ENCODE data around the gene NDE1. TPM values are rescaled to one million over a fixed set of nuclear protein-coding genes. Genes with fewer than 3 reads are reported as not detected.

Gene NDE1
- total and polyA plus RNA-seq, 2 of the 8 experiments (the other 6 are each of a cell fraction or from before 2014, with no cell fraction given) = 13.3 to 41.3 TPM

GRCh38 chr16:15732416-15732815 lies 82.4 kb downstream of the NDE1 start (continued):
- TF ChIP-seq, protein P1, sequence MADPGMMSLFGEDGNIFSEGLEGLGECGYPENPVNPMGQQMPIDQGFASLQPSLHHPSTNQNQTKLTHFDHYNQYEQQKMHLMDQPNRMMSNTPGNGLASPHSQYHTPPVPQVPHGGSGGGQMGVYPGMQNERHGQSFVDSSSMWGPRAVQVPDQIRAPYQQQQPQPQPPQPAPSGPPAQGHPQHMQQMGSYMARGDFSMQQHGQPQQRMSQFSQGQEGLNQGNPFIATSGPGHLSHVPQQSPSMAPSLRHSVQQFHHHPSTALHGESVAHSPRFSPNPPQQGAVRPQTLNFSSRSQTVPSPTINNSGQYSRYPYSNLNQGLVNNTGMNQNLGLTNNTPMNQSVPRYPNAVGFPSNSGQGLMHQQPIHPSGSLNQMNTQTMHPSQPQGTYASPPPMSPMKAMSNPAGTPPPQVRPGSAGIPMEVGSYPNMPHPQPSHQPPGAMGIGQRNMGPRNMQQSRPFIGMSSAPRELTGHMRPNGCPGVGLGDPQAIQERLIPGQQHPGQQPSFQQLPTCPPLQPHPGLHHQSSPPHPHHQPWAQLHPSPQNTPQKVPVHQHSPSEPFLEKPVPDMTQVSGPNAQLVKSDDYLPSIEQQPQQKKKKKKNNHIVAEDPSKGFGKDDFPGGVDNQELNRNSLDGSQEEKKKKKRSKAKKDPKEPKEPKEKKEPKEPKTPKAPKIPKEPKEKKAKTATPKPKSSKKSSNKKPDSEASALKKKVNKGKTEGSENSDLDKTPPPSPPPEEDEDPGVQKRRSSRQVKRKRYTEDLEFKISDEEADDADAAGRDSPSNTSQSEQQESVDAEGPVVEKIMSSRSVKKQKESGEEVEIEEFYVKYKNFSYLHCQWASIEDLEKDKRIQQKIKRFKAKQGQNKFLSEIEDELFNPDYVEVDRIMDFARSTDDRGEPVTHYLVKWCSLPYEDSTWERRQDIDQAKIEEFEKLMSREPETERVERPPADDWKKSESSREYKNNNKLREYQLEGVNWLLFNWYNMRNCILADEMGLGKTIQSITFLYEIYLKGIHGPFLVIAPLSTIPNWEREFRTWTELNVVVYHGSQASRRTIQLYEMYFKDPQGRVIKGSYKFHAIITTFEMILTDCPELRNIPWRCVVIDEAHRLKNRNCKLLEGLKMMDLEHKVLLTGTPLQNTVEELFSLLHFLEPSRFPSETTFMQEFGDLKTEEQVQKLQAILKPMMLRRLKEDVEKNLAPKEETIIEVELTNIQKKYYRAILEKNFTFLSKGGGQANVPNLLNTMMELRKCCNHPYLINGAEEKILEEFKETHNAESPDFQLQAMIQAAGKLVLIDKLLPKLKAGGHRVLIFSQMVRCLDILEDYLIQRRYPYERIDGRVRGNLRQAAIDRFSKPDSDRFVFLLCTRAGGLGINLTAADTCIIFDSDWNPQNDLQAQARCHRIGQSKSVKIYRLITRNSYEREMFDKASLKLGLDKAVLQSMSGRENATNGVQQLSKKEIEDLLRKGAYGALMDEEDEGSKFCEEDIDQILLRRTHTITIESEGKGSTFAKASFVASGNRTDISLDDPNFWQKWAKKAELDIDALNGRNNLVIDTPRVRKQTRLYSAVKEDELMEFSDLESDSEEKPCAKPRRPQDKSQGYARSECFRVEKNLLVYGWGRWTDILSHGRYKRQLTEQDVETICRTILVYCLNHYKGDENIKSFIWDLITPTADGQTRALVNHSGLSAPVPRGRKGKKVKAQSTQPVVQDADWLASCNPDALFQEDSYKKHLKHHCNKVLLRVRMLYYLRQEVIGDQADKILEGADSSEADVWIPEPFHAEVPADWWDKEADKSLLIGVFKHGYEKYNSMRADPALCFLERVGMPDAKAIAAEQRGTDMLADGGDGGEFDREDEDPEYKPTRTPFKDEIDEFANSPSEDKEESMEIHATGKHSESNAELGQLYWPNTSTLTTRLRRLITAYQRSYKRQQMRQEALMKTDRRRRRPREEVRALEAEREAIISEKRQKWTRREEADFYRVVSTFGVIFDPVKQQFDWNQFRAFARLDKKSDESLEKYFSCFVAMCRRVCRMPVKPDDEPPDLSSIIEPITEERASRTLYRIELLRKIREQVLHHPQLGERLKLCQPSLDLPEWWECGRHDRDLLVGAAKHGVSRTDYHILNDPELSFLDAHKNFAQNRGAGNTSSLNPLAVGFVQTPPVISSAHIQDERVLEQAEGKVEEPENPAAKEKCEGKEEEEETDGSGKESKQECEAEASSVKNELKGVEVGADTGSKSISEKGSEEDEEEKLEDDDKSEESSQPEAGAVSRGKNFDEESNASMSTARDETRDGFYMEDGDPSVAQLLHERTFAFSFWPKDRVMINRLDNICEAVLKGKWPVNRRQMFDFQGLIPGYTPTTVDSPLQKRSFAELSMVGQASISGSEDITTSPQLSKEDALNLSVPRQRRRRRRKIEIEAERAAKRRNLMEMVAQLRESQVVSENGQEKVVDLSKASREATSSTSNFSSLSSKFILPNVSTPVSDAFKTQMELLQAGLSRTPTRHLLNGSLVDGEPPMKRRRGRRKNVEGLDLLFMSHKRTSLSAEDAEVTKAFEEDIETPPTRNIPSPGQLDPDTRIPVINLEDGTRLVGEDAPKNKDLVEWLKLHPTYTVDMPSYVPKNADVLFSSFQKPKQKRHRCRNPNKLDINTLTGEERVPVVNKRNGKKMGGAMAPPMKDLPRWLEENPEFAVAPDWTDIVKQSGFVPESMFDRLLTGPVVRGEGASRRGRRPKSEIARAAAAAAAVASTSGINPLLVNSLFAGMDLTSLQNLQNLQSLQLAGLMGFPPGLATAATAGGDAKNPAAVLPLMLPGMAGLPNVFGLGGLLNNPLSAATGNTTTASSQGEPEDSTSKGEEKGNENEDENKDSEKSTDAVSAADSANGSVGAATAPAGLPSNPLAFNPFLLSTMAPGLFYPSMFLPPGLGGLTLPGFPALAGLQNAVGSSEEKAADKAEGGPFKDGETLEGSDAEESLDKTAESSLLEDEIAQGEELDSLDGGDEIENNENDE (IDR thresholded peaks at IDR 0.05; ENCODE audit: insufficient replicate concordance, low read length) = no peak
- TF ChIP-seq TEAD4 (IDR thresholded peaks at IDR 0.05; ENCODE audit: low read depth, low read length) = no peak
- TF ChIP-seq CHD1 (IDR thresholded peaks at IDR 0.05; ENCODE audit: low read depth, low read length) = no peak
- no peak for TF ChIP-seq KDM5A (IDR thresholded peaks at IDR 0.05; ENCODE audit: low read length)
- no peak for TF ChIP-seq BCL11A (IDR thresholded peaks at IDR 0.05; ENCODE audit: low read depth in 2 of 2, low read length in 2 of 2)
- no peak for TF ChIP-seq CBX5 (IDR thresholded peaks at IDR 0.05; ENCODE audit: low read depth, low read length)
- no peak for TF ChIP-seq YY1 (IDR thresholded peaks at IDR 0.05; ENCODE audit: low read depth, low read length)
- TF ChIP-seq, protein P2, sequence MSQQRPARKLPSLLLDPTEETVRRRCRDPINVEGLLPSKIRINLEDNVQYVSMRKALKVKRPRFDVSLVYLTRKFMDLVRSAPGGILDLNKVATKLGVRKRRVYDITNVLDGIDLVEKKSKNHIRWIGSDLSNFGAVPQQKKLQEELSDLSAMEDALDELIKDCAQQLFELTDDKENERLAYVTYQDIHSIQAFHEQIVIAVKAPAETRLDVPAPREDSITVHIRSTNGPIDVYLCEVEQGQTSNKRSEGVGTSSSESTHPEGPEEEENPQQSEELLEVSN (IDR thresholded peaks at IDR 0.05) = no peak

All from H1 (cell line).